Measurements from ENCODE around the gene WBP4.

DNA sequence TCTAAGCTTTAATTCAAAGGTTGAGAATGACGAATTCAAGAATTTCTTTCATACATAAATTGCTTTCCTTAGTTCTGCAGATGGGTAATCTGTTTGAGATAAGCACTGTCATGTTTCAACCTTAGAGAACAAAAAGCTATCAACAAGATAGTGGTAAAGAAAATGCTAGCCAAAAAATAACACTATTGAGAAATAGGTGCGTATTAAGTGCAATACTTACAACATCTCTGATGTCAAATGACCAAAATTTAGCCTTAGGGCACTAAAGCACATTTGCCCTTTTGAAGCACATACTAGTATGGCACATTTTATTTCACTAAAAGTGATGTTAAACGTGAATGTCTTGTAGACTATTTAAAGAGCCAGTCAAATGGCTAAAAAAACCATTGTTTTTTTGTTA is 66.4 kb downstream of the WBP4 start:
- TF ChIP-seq, protein P1, sequence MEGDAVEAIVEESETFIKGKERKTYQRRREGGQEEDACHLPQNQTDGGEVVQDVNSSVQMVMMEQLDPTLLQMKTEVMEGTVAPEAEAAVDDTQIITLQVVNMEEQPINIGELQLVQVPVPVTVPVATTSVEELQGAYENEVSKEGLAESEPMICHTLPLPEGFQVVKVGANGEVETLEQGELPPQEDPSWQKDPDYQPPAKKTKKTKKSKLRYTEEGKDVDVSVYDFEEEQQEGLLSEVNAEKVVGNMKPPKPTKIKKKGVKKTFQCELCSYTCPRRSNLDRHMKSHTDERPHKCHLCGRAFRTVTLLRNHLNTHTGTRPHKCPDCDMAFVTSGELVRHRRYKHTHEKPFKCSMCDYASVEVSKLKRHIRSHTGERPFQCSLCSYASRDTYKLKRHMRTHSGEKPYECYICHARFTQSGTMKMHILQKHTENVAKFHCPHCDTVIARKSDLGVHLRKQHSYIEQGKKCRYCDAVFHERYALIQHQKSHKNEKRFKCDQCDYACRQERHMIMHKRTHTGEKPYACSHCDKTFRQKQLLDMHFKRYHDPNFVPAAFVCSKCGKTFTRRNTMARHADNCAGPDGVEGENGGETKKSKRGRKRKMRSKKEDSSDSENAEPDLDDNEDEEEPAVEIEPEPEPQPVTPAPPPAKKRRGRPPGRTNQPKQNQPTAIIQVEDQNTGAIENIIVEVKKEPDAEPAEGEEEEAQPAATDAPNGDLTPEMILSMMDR (IDR thresholded peaks at IDR 0.05; ENCODE audit: insufficient read depth, low read depth, low read length): no peak
- TF ChIP-seq EZH2 (IDR thresholded peaks at IDR 0.05; ENCODE audit: insufficient read depth, low read length): no peak
